Thoracic aorta (tissue), 2 donors: ENCODE data around the gene PAPOLA. TPM values are rescaled to one million over a fixed set of nuclear protein-coding genes. Genes with fewer than 3 reads are reported as not detected.

ENCODE experiments used
- ATAC-seq: fragments of 150-250 bp; one replicate; pipeline ENCODE4 v1.8.0; 2017; ENCODE audit warnings: low read depth; ENCODE audit not compliant: insufficient number of reproducible peaks, low FRiP score
- DNase-seq: peaks from one replicate; pipeline ENCODE4 v3.0.0-alpha.2; 2020; ENCODE audit warnings: low spot score
- H3K27ac ChIP-seq, 2 donors: fragments of 200-600 bp; sonication (generic); 1 replicate in 1 of 2; 2 replicates in 1 of 2; pipeline ENCODE4 v1.5.1; 2016; ENCODE audit warnings: mild to moderate bottlenecking in 2 of 2, moderate library complexity in 2 of 2
- H3K27me3 ChIP-seq: fragments of 200-600 bp; sonication (generic); replicated peaks from 2 replicates; pipeline ENCODE4 v1.6.0; 2016; ENCODE audit warnings: mild to moderate bottlenecking; ENCODE audit not compliant: insufficient read depth
- H3K36me3 ChIP-seq: fragments of 200-600 bp; sonication (generic); one replicate; pipeline ENCODE4 v1.5.1; 2016
- H3K4me1 ChIP-seq, 2 donors: fragments of 200-600 bp; sonication (generic); 1 replicate in 1 of 2; 2 replicates in 1 of 2; pipeline versions ENCODE4 v1.5.1 to v1.6.0; 2016; ENCODE audit warnings: low read depth in 2 of 2, mild to moderate bottlenecking in 1 of 2; ENCODE audit not compliant: control insufficient read depth in 1 of 2
- H3K4me3 ChIP-seq: fragments of 200-600 bp; sonication (generic); 2 replicates; pipeline ENCODE4 v1.5.1; 2016; ENCODE audit warnings: mild to moderate bottlenecking
- H3K9me3 ChIP-seq: fragments of 200-600 bp; sonication (generic); 2 replicates; pipeline ENCODE4 v1.5.1; 2016
- CTCF ChIP-seq: fragments of 200-600 bp; sonication (generic); IDR thresholded peaks from one replicate; pipeline ENCODE4 v1.5.1; 2019; ENCODE audit warnings: antibody characterized with exemption
- total RNA-seq, 2 donors: library from RNA; depleted of rRNA; stranded (reverse); fragments of >200 nt; gene quantifications; one replicate each; pipeline versions ENCODE4 v1.1.0 to v1.2.3, GENCODE V29; 2016

Gene PAPOLA
- total RNA-seq, 2 donors from 2014 or later = 81.9 to 152 TPM

- Histone ChIP-seq H3K4me3 (no peak overlapping the region), H3K27me3 (no peaks in the 10 kb centered on the region), H3K36me3 (no peaks in the 10 kb centered on the region), H3K27ac (no peak overlapping the region), H3K9me3 (no peaks in the 10 kb centered on the region), H3K4me1 (peaks cover 47 to 59% of the 10 kb centered on the region in 2 donors)
- TF ChIP-seq CTCF = no peak
- ATAC-seq (no peak), DNase-seq (no peak)
Measured at GRCh38 chr14:96514694-96515093, 12.5 kb downstream of the PAPOLA start.

GRCh38 chr14:96515731-96516130, 13.5 kb downstream of the PAPOLA start:
- H3K9me3 ChIP-seq = no peaks in the 10 kb centered on the region

GRCh38 chr14:96516351-96516750, 14.2 kb downstream of the PAPOLA start:
- no peak overlapping the region for H3K27ac ChIP-seq
- H3K36me3 ChIP-seq = no peaks in the 10 kb centered on the region
- no peak for DNase-seq
- H3K9me3 ChIP-seq = no peaks in the 10 kb centered on the region
- no peak for ATAC-seq
- no peak for TF ChIP-seq CTCF
- H3K4me3 ChIP-seq = no peak overlapping the region
- no peaks in the 10 kb centered on the region for H3K27me3 ChIP-seq
- peaks cover 40 to 46% of the 10 kb centered on the region in 2 donors for H3K4me1 ChIP-seq

More at GRCh38 chr14:96515731-96516130, 13.5 kb downstream of the PAPOLA start:
- no peak for DNase-seq
- Histone ChIP-seq H3K4me3 (no peak overlapping the region), H3K27me3 (no peaks in the 10 kb centered on the region), H3K27ac (no peak overlapping the region), H3K36me3 (no peaks in the 10 kb centered on the region), H3K4me1 (peaks cover 42 to 52% of the 10 kb centered on the region in 2 donors)
- ATAC-seq = no peak
- no peak for TF ChIP-seq CTCF

- Histone ChIP-seq H3K9me3 (no peaks in the 10 kb centered on the region), H3K4me1 (peaks cover 17 to 21% of the 10 kb centered on the region in 2 donors), H3K27me3 (no peaks in the 10 kb centered on the region), H3K27ac (no peak overlapping the region), H3K36me3 (peaks cover 10% of the 10 kb centered on the region), H3K4me3 (no peak overlapping the region)
- ATAC-seq = no peak
- TF ChIP-seq CTCF = no peak
- DNase-seq = no peak
Measured at GRCh38 chr14:96519970-96520369, 17.8 kb downstream of the PAPOLA start.

GRCh38 chr14:96525452-96525851, 23.3 kb downstream of the PAPOLA start:
- Histone ChIP-seq H3K9me3 (no peaks in the 10 kb centered on the region), H3K27me3 (no peaks in the 10 kb centered on the region), H3K4me3 (no peak overlapping the region), H3K4me1 (no peaks in the 10 kb centered on the region), H3K27ac (no peak overlapping the region), H3K36me3 (peaks cover 21% of the 10 kb centered on the region)
- DNase-seq (no peak), ATAC-seq (no peak)
- no peak for TF ChIP-seq CTCF
